Panc1 (cell line): ENCODE results near the gene GABRQ. TPM values are rescaled to one million over a fixed set of nuclear protein-coding genes. Genes with fewer than 3 reads are reported as not detected.
A peak's percentile ranks its signal among the peaks of the same experiment; 100 is the strongest.

Source experiments
- ATAC-seq: fragments of 200-7000 bp; cut with Tn5 transposase; 2 replicates; pipeline ENCODE4 v1.9.1; 2020; ENCODE audit warnings: mild to moderate bottlenecking, moderate library complexity
- BruUV-seq: library from RNA; stranded (reverse); fragments of 400-500 nt; replicated peaks from 2 replicates; lab custom pipeline; 2021; lab: Mats Ljungman, UMichigan
- CTCF ChIA-PET: fragments of 300-600 bp; sonication (Branson Sonifier 250); formaldehyde crosslinking; loops from one replicate; lab custom pipeline; 2022; ENCODE audit warnings: antibody characterized with exemption; lab: Charles Lee
- POLR2A ChIA-PET: fragments of 300-600 bp; sonication (Branson Sonifier 250); formaldehyde crosslinking; loops from one replicate; lab custom pipeline; 2022; ENCODE audit warnings: antibody characterized with exemption; lab: Charles Lee
- DNase-seq: peaks from one replicate; pipeline ENCODE4 v3.0.0-alpha.2; 2010; ENCODE audit warnings: low read depth, low spot score
- H3K27ac ChIP-seq: 2 replicates; pipeline ENCODE4 v1.5.1; 2011; ENCODE audit warnings: mild to moderate bottlenecking, low read length, inconsistent platforms
- H3K27me3 ChIP-seq: fragments of 200-500 bp; sonication (Bioruptor generic); 2 replicates; pipeline ENCODE4 v1.6.0; 2014; ENCODE audit warnings: low read length, inconsistent platforms; ENCODE audit not compliant: control insufficient read depth, insufficient read depth
- H3K36me3 ChIP-seq: fragments of 200-500 bp; sonication (Bioruptor generic); 2 replicates; pipeline ENCODE4 v1.5.1; 2014; ENCODE audit warnings: inconsistent platforms, mild to moderate bottlenecking, low read length, moderate library complexity; ENCODE audit not compliant: control insufficient read depth, insufficient read depth
- H3K4me1 ChIP-seq: 2 replicates; pipeline ENCODE4 v1.5.1; 2011; ENCODE audit warnings: inconsistent platforms, mild to moderate bottlenecking, low read length, moderate library complexity; ENCODE audit not compliant: control insufficient read depth, insufficient read depth
- H3K4me3 ChIP-seq, 2 experiments: 2 replicates each; pipeline ENCODE4 v1.5.1; 2011 to 2012; ENCODE audit warnings: low read depth in 2 of 2, low read length in 2 of 2, mild to moderate bottlenecking in 2 of 2, inconsistent platforms in 1 of 2, moderate library complexity in 1 of 2
- H3K9me3 ChIP-seq: fragments of 200-500 bp; sonication (Bioruptor generic); 2 replicates; pipeline ENCODE4 v1.5.1; 2014; ENCODE audit warnings: low read depth, mild to moderate bottlenecking, inconsistent platforms, low read length, moderate library complexity; ENCODE audit not compliant: control insufficient read depth, insufficient read depth
- CTCF ChIP-seq: fragments of 450-650 bp; IDR thresholded peaks from 2 replicates; pipeline ENCODE4 v1.5.1; 2017; ENCODE audit warnings: mild to moderate bottlenecking
- POLR2AphosphoS5 ChIP-seq: IDR thresholded peaks from 2 replicates; pipeline ENCODE4 v1.6.1; 2012; ENCODE audit warnings: mild to moderate bottlenecking, low read depth, low read length, moderate library complexity
- REST ChIP-seq, 2 experiments: IDR thresholded peaks; 2 replicates each; pipeline ENCODE4 v1.6.1; 2011 to 2012; ENCODE audit warnings: low read depth in 2 of 2, control low read depth in 1 of 2, low read length in 1 of 2, mild to moderate bottlenecking in 1 of 2, moderate library complexity in 1 of 2; ENCODE audit not compliant: insufficient read depth in 1 of 2
- SIN3A ChIP-seq: IDR thresholded peaks from 2 replicates; pipeline ENCODE4 v1.6.1; 2012; ENCODE audit warnings: low read depth, mild to moderate bottlenecking, low read length, moderate library complexity, borderline replicate concordance; ENCODE audit not compliant: insufficient read depth
- TCF7L2 ChIP-seq: IDR thresholded peaks from 2 replicates; pipeline ENCODE4 v1.6.1; 2011; ENCODE audit warnings: mild to moderate bottlenecking, low read depth, low read length, inconsistent platforms
- in situ Hi-C: cut with HindIII; loops from 2 replicates; pipeline ENCODE4 v1.10.0; 2016; ENCODE audit warnings: low sequenced_read_pairs, low pct_unique_long_range_greater_than_20kb
- intact Hi-C: fragments of 100-400 bp; cut with micrococcal nuclease; formaldehyde crosslinking; loops from one replicate; pipeline ENCODE4 v1.10.0; 2022; ENCODE audit not compliant: unreplicated experiment
- total RNA-seq: library from RNA; stranded (reverse); gene quantifications from one replicate; pipeline ENCODE4 v1.2.1, GENCODE V29; 2021; ENCODE audit not compliant: unreplicated experiment

The GABRQ gene
- total RNA-seq, 1 experiment from 2014 or later: 0.03 TPM

GRCh38 chrX:152641256-152641875 is 3.7 kb downstream of the GABRQ start:
- no peak for DNase-seq
- Histone ChIP-seq H3K36me3 (no peaks in the 10 kb centered on the region), H3K9me3 (no peaks in the 10 kb centered on the region), H3K4me1 (no peaks in the 10 kb centered on the region), H3K4me3 (no peak overlapping the region), H3K27me3 (peaks cover 4% of the 10 kb centered on the region), H3K27ac (no peak overlapping the region)
- in situ Hi-C loops: loop anchor here (25.0 kb wide), 1 partner anchor 171 kb away; no protein-coding TSS in a partner anchor
- ATAC-seq: no peak
- no TSS peak for BruUV-seq
- TF ChIP-seq TCF7L2: no peak
- no peak for TF ChIP-seq CTCF
- TF ChIP-seq REST (IDR thresholded peaks at IDR 0.05; ENCODE audit: insufficient read depth in 1 of 2, low read depth in 2 of 2, low read length in 1 of 2): no peak
- no peak for TF ChIP-seq SIN3A
- TF ChIP-seq POLR2AphosphoS5: no peak
- intact Hi-C loops: no loop called here
- ChIA-PET CTCF (interaction anchor here (0.5 to 1.5 kb wide), 2 partner anchors 172 to 180 kb away, joined by 3 to 5 read pairs; no protein-coding TSS in a partner anchor), POLR2A (no interaction called here)

- H3K27me3 ChIP-seq: peaks cover 6% of the 10 kb centered on the region
- H3K36me3 ChIP-seq: no peaks in the 10 kb centered on the region
- BruUV-seq: no TSS peak
- DNase-seq: no peak
- no peak overlapping the region for H3K27ac ChIP-seq
- intact Hi-C loops: loop anchor here (2.0 kb wide), 1 partner anchor 175 kb away; no protein-coding TSS in a partner anchor
- in situ Hi-C loops: loop anchor here (25.0 kb wide), 1 partner anchor 170 kb away; no protein-coding TSS in a partner anchor
- ATAC-seq: peak; percentile 67; the same call in 1 of the 2 replicates
- CTCF ChIA-PET: interaction anchor here (0.5 to 1.5 kb wide), 2 partner anchors 172 to 179 kb away, joined by 3 to 5 read pairs; no protein-coding TSS in a partner anchor
- H3K4me1 ChIP-seq: no peaks in the 10 kb centered on the region
- peak; percentile 50 for TF ChIP-seq CTCF
- TF ChIP-seq POLR2AphosphoS5: no peak
- no peaks in the 10 kb centered on the region for H3K9me3 ChIP-seq
- H3K4me3 ChIP-seq: no peak overlapping the region
- POLR2A ChIA-PET: no interaction called here
Observed at GRCh38 chrX:152641996-152642395, 4.3 kb downstream of the GABRQ start.
